ENCODE measurements around the gene SMG7.

SMG7 gene

GRCh38 chr1:183514235-183514634 lies 41.9 kb downstream of the SMG7 start:
- Histone ChIP-seq H3K9ac (no peak overlapping the region), H3K4me2 (no peak overlapping the region), H3K4me3 (no peak overlapping the region), H4K20me1 (peaks cover 21 to 77% (median 54%) of the 10 kb centered on the region in 11 experiments; a peak in 21 of 22 replicates), H3K4me1 (peaks cover 0 to 16% (median 9%) of the 10 kb centered on the region in 10 experiments; a peak in 13 of 20 replicates), H3K36me3 (peaks cover 37 to 75% (median 52%) of the 10 kb centered on the region in 11 experiments), H3K27ac (no peak overlapping the region), H3K9me3 (replicated peaks in 1 of 11) (no peaks in the 10 kb centered on the region), H3K27me3 (no peaks in the 10 kb centered on the region)
- TF ChIP-seq Cebpa-rat (IDR thresholded peaks at IDR 0.05) = no peak

GRCh38 chr1:183515002-183515689 lies 42.8 kb downstream of the SMG7 start:
- Histone ChIP-seq H3K36me3 (peaks cover 37 to 73% (median 57%) of the 10 kb centered on the region in 11 experiments), H3K27me3 (no peaks in the 10 kb centered on the region), H3K4me1 (peaks cover 0 to 17% (median 9%) of the 10 kb centered on the region in 10 experiments; a peak in 13 of 20 replicates), H4K20me1 (peaks cover 21 to 68% (median 47%) of the 10 kb centered on the region in 11 experiments; a peak in 21 of 22 replicates), H3K9ac (no peak overlapping the region), H3K9me3 (replicated peaks in 1 of 11) (no peaks in the 10 kb centered on the region), H3K27ac (no peak overlapping the region), H3K4me2 (no peak overlapping the region), H3K4me3 (no peak overlapping the region)
- TF ChIP-seq Cebpa-rat (IDR thresholded peaks at IDR 0.05) = no peak

GRCh38 chr1:183516725-183517124 lies 44.4 kb downstream of the SMG7 start:
- Histone ChIP-seq H3K4me3 (no peak overlapping the region), H3K27me3 (no peaks in the 10 kb centered on the region), H3K4me2 (no peak overlapping the region), H3K27ac (no peak overlapping the region), H3K9me3 (replicated peaks in 1 of 11) (no peaks in the 10 kb centered on the region), H4K20me1 (peaks cover 13 to 52% (median 32%) of the 10 kb centered on the region in 11 experiments; a peak in 20 of 22 replicates), H3K36me3 (peaks cover 51 to 89% (median 72%) of the 10 kb centered on the region in 11 experiments), H3K4me1 (peaks cover 0 to 21% (median 11%) of the 10 kb centered on the region in 10 experiments; a peak in 13 of 20 replicates), H3K9ac (peak overlapping the region in 1 of 11 experiments; percentile 24; a peak in 1 of 22 replicates)
- no peak for TF ChIP-seq Cebpa-rat (IDR thresholded peaks at IDR 0.05)

GRCh38 chr1:183517401-183517800 lies 45.1 kb downstream of the SMG7 start:
- H3K4me1 ChIP-seq = peaks cover 0 to 21% (median 11%) of the 10 kb centered on the region in 10 experiments; a peak in 13 of 20 replicates
- peaks cover 57 to 94% (median 79%) of the 10 kb centered on the region in 11 experiments for H3K36me3 ChIP-seq
- no peak overlapping the region for H3K9ac ChIP-seq
- no peak overlapping the region for H3K4me3 ChIP-seq
- peak overlapping the region in 1 of 11 experiments; percentile 26; a peak in 1 of 22 replicates for H3K4me2 ChIP-seq
- no peak for TF ChIP-seq Cebpa-rat (IDR thresholded peaks at IDR 0.05)
- no peaks in the 10 kb centered on the region for H3K9me3 ChIP-seq (replicated peaks in 1 of 11)
- H3K27me3 ChIP-seq = no peaks in the 10 kb centered on the region
- peaks cover 12 to 46% (median 25%) of the 10 kb centered on the region in 11 experiments; a peak in 19 of 22 replicates for H4K20me1 ChIP-seq
- no peak overlapping the region for H3K27ac ChIP-seq

GRCh38 chr1:183520379-183520778 lies 48.1 kb downstream of the SMG7 start:
- H3K4me2 ChIP-seq = peak overlapping the region in 1 of 11 experiments; percentile 18; a peak in 1 of 22 replicates
- no peak overlapping the region for H3K9ac ChIP-seq
- peaks cover 71 to 98% (median 91%) of the 10 kb centered on the region in 11 experiments for H3K36me3 ChIP-seq
- no peak overlapping the region for H3K27ac ChIP-seq
- H3K9me3 ChIP-seq (replicated peaks in 1 of 11) = no peaks in the 10 kb centered on the region
- H3K27me3 ChIP-seq = no peaks in the 10 kb centered on the region
- peaks cover 0 to 20% (median 11%) of the 10 kb centered on the region in 10 experiments; a peak in 13 of 20 replicates for H3K4me1 ChIP-seq
- no peak for TF ChIP-seq Cebpa-rat (IDR thresholded peaks at IDR 0.05)
- H4K20me1 ChIP-seq = peaks cover 0 to 22% (median 8%) of the 10 kb centered on the region in 11 experiments; a peak in 13 of 22 replicates
- H3K4me3 ChIP-seq = no peak overlapping the region

- Histone ChIP-seq H3K9ac (no peak overlapping the region), H3K36me3 (peaks cover 71 to 98% (median 91%) of the 10 kb centered on the region in 11 experiments), H3K4me1 (peaks cover 0 to 20% (median 7%) of the 10 kb centered on the region in 10 experiments; a peak in 11 of 20 replicates), H3K4me3 (no peak overlapping the region), H3K27me3 (no peaks in the 10 kb centered on the region), H3K9me3 (replicated peaks in 1 of 11) (no peaks in the 10 kb centered on the region), H4K20me1 (peaks cover 0 to 16% (median 5%) of the 10 kb centered on the region in 11 experiments; a peak in 10 of 22 replicates), H3K27ac (no peak overlapping the region), H3K4me2 (no peak overlapping the region)
- no peak for TF ChIP-seq Cebpa-rat (IDR thresholded peaks at IDR 0.05)
These were observed 49.8 kb downstream of the SMG7 start for GRCh38 chr1:183522104-183522503.

GRCh38 chr1:183528577-183528976 lies 56.3 kb downstream of the SMG7 start:
- peaks cover 88 to 100% (median 98%) of the 10 kb centered on the region in 11 experiments for H3K36me3 ChIP-seq
- no peak for TF ChIP-seq Cebpa-rat (IDR thresholded peaks at IDR 0.05)

GRCh38 chr1:183533617-183534174 lies 61.4 kb downstream of the SMG7 start:
- no peak for TF ChIP-seq Cebpa-rat (IDR thresholded peaks at IDR 0.05)
- Histone ChIP-seq H3K36me3 (peaks cover 87 to 100% (median 99%) of the 10 kb centered on the region in 11 experiments), H3K27ac (no peak overlapping the region)

More at GRCh38 chr1:183528577-183528976, 56.3 kb downstream of the SMG7 start:
- no peak overlapping the region for H3K27ac ChIP-seq
- peaks cover 0 to 11% (median 0%) of the 10 kb centered on the region in 11 experiments; a peak in 4 of 22 replicates for H4K20me1 ChIP-seq
- H3K4me3 ChIP-seq = no peak overlapping the region
- H3K9me3 ChIP-seq (replicated peaks in 1 of 11) = no peaks in the 10 kb centered on the region
- H3K27me3 ChIP-seq = no peaks in the 10 kb centered on the region
- H3K4me2 ChIP-seq = no peak overlapping the region
- no peak overlapping the region for H3K9ac ChIP-seq
- no peaks in the 10 kb centered on the region for H3K4me1 ChIP-seq

GRCh38 chr1:183537405-183537804 lies 65.1 kb downstream of the SMG7 start:
- no peak overlapping the region for H3K4me3 ChIP-seq
- H3K4me1 ChIP-seq = no peaks in the 10 kb centered on the region
- no peak overlapping the region for H3K9ac ChIP-seq
- H3K27me3 ChIP-seq = no peaks in the 10 kb centered on the region
- H4K20me1 ChIP-seq = no peaks in the 10 kb centered on the region; a peak in 1 of 22 replicates
- H3K36me3 ChIP-seq = peaks cover 90 to 100% (median 99%) of the 10 kb centered on the region in 11 experiments
- no peaks in the 10 kb centered on the region for H3K9me3 ChIP-seq (replicated peaks in 1 of 11)
- TF ChIP-seq Cebpa-rat (IDR thresholded peaks at IDR 0.05) = no peak
- H3K4me2 ChIP-seq = no peak overlapping the region
- H3K27ac ChIP-seq = no peak overlapping the region

More at GRCh38 chr1:183533617-183534174, 61.4 kb downstream of the SMG7 start:
- Histone ChIP-seq H4K20me1 (no peaks in the 10 kb centered on the region; a peak in 1 of 22 replicates), H3K9ac (no peak overlapping the region), H3K4me2 (no peak overlapping the region), H3K4me1 (no peaks in the 10 kb centered on the region), H3K9me3 (replicated peaks in 1 of 11) (no peaks in the 10 kb centered on the region), H3K27me3 (no peaks in the 10 kb centered on the region), H3K4me3 (no peak overlapping the region)

Measured in BLaER1 treated with 17β-estradiol and CSF1 and Interleukin-3, amounts not matched to agents 10 nM and 100 nM (cell line).